ENCODE results near the gene SRSF4.

SRSF4 gene

DNA sequence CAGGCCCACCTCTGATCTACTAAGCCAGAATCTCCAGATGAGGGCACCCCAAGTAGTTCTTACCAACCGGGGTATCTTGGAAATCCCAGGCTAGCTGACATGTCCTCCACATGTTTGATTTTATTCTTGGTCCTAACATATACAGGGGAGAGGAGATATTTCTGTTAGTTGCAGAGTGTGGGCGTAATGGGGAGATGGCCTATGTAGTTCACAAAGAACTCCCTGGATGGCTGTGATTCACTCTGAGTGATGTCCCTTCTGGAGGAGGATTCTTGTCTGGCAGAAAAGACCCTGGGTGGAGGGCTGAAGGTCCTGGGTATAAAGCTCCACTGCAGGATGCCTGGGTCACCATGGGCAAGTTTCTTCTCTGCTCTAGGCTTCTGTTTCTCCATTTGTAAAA is 35.9 kb upstream of the SRSF4 start:
- Histone ChIP-seq H3K9me3 (ENCODE audit: insufficient read depth, low read depth, low read length) (no peaks in the 10 kb centered on the region), H3K27me3 (ENCODE audit: insufficient read depth, low read length) (no peaks in the 10 kb centered on the region), H3K4me1 (ENCODE audit: insufficient read depth, low read length) (peaks cover 6% of the 10 kb centered on the region; the same call in 1 of the 2 replicates), H3K36me3 (ENCODE audit: insufficient read depth, low read depth, low read length) (peaks cover 43% of the 10 kb centered on the region), H3K27ac (ENCODE audit: low read length) (no peak overlapping the region), H3K4me3 (ENCODE audit: low read length) (no peak overlapping the region), H3K9ac (ENCODE audit: low read depth, low read length) (no peak overlapping the region)

DNA sequence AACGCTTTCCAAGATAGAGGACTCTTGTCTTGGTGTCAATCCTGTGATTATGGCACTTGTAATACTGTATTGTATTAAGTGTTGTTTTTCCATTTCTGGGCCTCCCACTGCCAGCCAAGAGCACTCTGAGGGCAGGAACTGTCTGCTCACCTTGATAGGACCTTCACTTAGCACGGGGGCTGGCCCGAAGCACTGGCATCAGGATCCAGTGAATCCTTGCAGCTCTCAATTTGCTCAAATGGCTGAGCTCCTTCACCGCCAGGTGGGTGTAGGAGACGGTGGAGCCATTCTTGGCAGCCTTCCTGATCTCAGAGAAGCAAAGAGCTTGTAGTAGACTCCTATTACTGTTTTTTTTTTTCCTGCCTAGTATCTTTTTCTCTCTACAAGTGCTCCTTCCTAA is 31.4 kb upstream of the SRSF4 start:
- Histone ChIP-seq H3K4me3 (ENCODE audit: low read length) (no peak overlapping the region), H3K36me3 (ENCODE audit: insufficient read depth, low read depth, low read length) (peaks cover 56% of the 10 kb centered on the region), H3K9ac (ENCODE audit: low read depth, low read length) (no peak overlapping the region), H3K4me1 (ENCODE audit: insufficient read depth, low read length) (no peaks in the 10 kb centered on the region), H3K27ac (ENCODE audit: low read length) (no peak overlapping the region), H3K27me3 (ENCODE audit: insufficient read depth, low read length) (no peaks in the 10 kb centered on the region), H3K9me3 (ENCODE audit: insufficient read depth, low read depth, low read length) (no peaks in the 10 kb centered on the region)

DNA sequence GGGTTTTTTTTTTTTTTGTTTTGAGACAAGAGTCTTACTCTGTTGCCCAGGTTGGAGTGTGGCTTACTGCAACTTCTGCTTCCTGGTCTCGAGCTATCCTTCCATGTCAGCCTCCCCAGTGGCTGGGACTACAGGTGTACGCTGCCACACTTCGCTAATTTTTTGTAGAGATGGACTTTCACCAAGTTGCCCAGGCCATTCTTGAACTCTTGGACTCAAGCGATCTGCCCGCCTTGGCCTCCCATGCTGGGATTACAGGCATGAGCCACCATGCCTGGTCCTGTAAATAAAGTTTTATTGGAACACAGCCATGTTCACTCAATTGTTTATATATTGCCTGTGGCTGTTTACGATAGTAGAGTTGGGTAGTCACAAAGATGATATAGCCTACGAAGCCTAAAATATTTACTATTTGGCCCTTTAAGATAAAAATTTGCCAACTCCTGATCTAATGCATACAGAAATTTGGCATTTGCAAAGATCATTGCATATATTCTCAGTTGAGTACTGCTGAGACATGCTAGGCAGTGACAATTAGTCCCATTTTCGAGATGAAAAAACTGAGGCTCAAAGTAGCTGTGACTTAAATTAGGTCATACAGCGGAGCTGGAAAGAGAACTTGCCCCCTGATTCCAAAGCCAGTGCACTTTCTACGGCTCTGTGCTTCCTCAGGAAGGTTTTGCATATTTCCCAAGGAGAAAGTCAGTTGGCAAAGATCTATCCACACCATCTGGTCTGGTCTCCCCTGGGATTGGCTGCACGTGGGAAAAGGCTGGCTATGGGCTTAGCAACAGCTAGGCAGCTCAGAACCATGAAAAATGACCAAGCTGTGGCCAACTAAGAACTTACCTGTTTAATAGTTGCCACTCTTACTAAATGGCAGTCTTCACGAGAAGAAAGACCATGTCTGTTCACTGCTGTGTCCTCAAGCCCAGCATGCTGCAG is 29.7 kb upstream of the SRSF4 start:
- no peaks in the 10 kb centered on the region for H3K27me3 ChIP-seq (ENCODE audit: insufficient read depth, low read length)
- H3K27ac ChIP-seq (ENCODE audit: low read length), result no peak overlapping the region
- H3K9me3 ChIP-seq (ENCODE audit: insufficient read depth, low read depth, low read length), result no peaks in the 10 kb centered on the region
- no peaks in the 10 kb centered on the region for H3K4me1 ChIP-seq (ENCODE audit: insufficient read depth, low read length)
- H3K36me3 ChIP-seq (ENCODE audit: insufficient read depth, low read depth, low read length), result peaks cover 56% of the 10 kb centered on the region
- H3K4me3 ChIP-seq (ENCODE audit: low read length), result no peak overlapping the region
- H3K9ac ChIP-seq (ENCODE audit: low read depth, low read length), result no peak overlapping the region

DNA sequence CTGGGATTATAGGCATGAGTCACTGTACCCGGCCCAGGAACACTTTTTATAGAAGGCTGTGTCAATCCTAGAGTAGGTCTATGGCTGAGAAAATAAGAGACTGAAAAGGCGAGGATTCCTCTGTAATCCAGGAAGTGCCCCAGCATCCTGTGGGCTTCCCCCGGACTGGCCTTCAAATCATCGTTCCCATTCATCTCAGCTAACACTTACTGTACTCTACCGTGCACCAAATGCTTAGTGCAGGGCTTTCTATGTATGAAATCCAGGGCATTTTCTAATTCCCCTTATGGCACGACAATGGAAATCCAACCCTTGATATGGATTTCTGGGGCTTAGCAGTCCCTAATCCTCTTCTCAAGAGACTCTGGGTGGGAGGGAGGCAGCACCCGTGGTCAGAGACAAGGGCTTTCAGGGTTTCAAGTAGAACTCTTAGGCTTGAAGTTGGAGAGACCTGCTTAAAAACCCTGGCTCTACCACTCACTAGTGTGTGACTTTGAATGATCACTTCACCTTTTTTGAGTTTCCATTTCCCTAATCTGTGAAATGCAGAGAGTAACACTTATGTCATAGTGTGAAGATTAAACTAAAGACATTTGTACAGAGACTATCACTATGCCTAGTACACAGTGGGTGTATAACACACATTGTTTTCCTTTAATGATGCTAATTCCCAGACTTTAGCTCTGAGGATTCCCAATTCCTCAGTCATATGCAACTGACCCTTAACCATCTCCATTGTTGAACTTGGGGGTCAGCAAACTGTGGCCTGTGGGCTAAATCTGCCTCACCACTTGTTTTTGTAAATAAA is 28.8 kb upstream of the SRSF4 start:
- no peak overlapping the region for H3K4me3 ChIP-seq (ENCODE audit: low read length)
- no peaks in the 10 kb centered on the region for H3K4me1 ChIP-seq (ENCODE audit: insufficient read depth, low read length)
- peaks cover 56% of the 10 kb centered on the region for H3K36me3 ChIP-seq (ENCODE audit: insufficient read depth, low read depth, low read length)
- no peaks in the 10 kb centered on the region for H3K9me3 ChIP-seq (ENCODE audit: insufficient read depth, low read depth, low read length)
- H3K9ac ChIP-seq (ENCODE audit: low read depth, low read length), result no peak overlapping the region
- H3K27me3 ChIP-seq (ENCODE audit: insufficient read depth, low read length), result no peaks in the 10 kb centered on the region
- no peak overlapping the region for H3K27ac ChIP-seq (ENCODE audit: low read length)

DNA sequence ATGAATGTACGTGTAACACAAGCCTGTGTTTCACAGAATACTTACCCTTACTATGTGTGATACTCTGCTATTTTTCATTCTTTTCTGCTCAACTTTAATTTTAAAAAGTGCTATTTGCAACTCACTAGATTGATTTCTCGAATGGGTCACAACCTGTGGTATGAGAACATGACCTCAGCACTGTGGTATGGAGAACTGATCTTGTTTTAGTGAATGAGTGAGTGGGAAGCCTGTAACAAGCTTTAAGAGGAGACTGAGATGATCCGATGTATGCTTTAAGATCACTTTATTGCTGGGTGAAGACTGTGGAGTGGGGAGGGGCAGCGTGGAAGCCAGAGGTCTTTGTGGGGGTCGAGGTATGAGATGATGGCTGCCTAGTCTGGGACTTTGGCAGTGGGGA is 27.5 kb upstream of the SRSF4 start:
- Histone ChIP-seq H3K27ac (ENCODE audit: low read length) (no peak overlapping the region), H3K9ac (ENCODE audit: low read depth, low read length) (no peak overlapping the region), H3K27me3 (ENCODE audit: insufficient read depth, low read length) (no peaks in the 10 kb centered on the region), H3K4me3 (ENCODE audit: low read length) (no peak overlapping the region), H3K9me3 (ENCODE audit: insufficient read depth, low read depth, low read length) (no peaks in the 10 kb centered on the region), H3K4me1 (ENCODE audit: insufficient read depth, low read length) (no peaks in the 10 kb centered on the region), H3K36me3 (ENCODE audit: insufficient read depth, low read depth, low read length) (peaks cover 51% of the 10 kb centered on the region)

DNA sequence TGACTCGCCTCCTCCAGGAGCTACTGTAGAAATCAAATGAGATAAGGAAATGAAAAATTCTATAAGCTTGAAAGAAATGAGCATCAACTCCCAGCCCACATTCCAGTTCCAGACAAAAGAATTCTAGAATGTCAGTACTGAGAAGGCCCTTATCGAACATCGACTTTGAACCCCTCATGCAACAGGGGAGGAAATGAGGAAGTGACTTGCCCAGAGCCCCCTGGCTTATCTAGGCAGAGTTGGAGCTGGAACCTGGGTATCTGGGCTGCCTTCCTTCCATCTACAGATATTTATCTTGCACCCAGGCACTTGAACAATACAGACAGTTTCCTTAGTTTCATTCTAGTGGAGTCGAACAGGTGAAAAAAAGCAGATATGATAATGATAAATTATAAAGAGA is 26.7 kb upstream of the SRSF4 start:
- H3K4me1 ChIP-seq (ENCODE audit: insufficient read depth, low read length), result no peaks in the 10 kb centered on the region
- H3K36me3 ChIP-seq (ENCODE audit: insufficient read depth, low read depth, low read length), result peaks cover 47% of the 10 kb centered on the region
- H3K27ac ChIP-seq (ENCODE audit: low read length), result no peak overlapping the region
- H3K9ac ChIP-seq (ENCODE audit: low read depth, low read length), result no peak overlapping the region
- no peaks in the 10 kb centered on the region for H3K27me3 ChIP-seq (ENCODE audit: insufficient read depth, low read length)
- no peak overlapping the region for H3K4me3 ChIP-seq (ENCODE audit: low read length)
- no peaks in the 10 kb centered on the region for H3K9me3 ChIP-seq (ENCODE audit: insufficient read depth, low read depth, low read length)

DNA sequence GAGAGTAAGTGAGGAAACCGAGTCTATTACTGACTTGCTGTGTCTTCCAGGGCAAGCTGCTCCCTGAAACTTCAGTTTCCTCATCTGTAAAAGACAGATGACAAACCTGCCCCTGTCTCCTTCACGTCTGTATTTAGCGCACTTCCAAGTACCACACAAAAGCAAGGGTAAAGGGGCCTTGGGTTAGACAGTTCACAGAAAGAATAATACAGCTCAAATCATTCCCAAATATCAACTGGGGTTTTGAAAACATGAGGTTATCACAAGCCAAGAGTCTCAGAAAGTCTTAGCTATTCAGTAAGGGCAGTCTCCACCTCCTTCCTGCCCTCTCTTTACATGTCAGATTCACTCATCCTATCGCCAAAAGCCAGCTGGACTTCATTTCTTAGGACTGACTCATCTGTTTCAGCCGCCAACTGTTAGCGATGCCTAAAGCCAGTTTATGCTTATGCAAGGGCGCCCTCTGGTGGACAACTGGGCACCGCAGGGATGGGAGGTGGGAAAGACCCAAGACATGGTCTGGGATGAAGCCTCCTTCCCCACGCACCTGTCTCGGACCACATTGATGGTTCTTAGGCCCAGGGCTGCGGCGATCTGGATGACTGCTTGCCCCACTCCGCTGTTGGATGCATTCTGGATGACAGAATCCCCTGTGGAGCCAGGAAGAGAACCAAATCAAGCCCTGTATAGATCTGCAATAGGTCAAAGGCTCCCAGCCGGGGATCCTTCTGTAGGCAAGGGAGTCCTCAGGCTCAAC is 21.1 kb upstream of the SRSF4 start:
- peaks cover 7% of the 10 kb centered on the region; the same call in 1 of the 2 replicates for H3K4me1 ChIP-seq (ENCODE audit: insufficient read depth, low read length)
- no peak overlapping the region for H3K9ac ChIP-seq (ENCODE audit: low read depth, low read length)
- H3K4me3 ChIP-seq (ENCODE audit: low read length), result no peak overlapping the region
- H3K36me3 ChIP-seq (ENCODE audit: insufficient read depth, low read depth, low read length), result peaks cover 52% of the 10 kb centered on the region
- H3K27ac ChIP-seq (ENCODE audit: low read length), result no peak overlapping the region
- no peaks in the 10 kb centered on the region for H3K9me3 ChIP-seq (ENCODE audit: insufficient read depth, low read depth, low read length)
- H3K27me3 ChIP-seq (ENCODE audit: insufficient read depth, low read length), result no peaks in the 10 kb centered on the region

DNA sequence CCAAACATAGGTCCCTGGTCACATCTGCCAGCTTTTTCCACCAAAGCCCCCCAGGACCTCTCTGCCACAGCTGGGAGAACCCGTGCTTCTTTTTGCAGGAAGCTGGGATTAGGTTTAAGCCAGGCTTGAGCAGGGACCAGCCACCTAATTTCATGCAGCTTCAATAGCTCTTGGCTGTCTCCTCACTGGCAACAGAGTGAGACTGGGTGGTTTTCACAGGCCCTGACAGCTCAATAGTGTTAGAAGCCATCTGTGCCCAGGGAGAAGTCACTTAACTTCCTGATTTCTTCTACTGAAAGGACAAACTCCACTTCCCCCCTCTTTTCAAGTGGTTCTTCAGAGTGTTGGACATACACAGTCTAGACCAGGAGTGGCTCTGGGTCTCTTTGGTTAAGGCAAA is 20.4 kb upstream of the SRSF4 start:
- H3K36me3 ChIP-seq (ENCODE audit: insufficient read depth, low read depth, low read length), result peaks cover 52% of the 10 kb centered on the region
- no peak overlapping the region for H3K27ac ChIP-seq (ENCODE audit: low read length)

DNA sequence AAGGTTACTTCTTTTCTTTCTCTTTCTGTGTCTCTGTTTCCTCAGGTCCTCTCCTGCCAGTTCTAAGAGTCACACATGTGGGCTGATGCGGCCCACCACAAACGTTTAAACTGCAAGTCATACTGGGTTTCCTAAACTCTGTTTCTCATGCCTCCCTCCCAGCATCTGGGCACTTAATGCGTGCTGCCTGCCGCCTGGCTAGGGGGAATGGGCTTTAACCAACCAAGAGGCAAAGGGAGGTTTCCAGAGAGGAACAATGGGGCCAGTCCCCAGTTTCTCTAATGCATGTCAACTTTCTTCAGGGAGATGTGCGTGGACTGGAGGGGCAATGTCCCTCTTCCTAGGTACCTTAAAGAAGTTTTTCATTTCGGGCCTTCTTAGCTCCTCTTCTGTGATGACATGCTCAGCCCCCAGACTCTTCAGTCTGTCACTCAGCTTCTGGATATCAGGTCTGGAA is 19.9 kb upstream of the SRSF4 start:
- H3K4me3 ChIP-seq (ENCODE audit: low read length), result no peak overlapping the region
- no peaks in the 10 kb centered on the region for H3K9me3 ChIP-seq (ENCODE audit: insufficient read depth, low read depth, low read length)
- H3K27ac ChIP-seq (ENCODE audit: low read length), result no peak overlapping the region
- peaks cover 50% of the 10 kb centered on the region for H3K36me3 ChIP-seq (ENCODE audit: insufficient read depth, low read depth, low read length)
- H3K9ac ChIP-seq (ENCODE audit: low read depth, low read length), result no peak overlapping the region
- H3K4me1 ChIP-seq (ENCODE audit: insufficient read depth, low read length), result peaks cover 7% of the 10 kb centered on the region; the same call in 1 of the 2 replicates
- H3K27me3 ChIP-seq (ENCODE audit: insufficient read depth, low read length), result no peaks in the 10 kb centered on the region

More for the DNA sequence above, 20.4 kb upstream of the SRSF4 start:
- Histone ChIP-seq H3K27me3 (ENCODE audit: insufficient read depth, low read length) (no peaks in the 10 kb centered on the region), H3K9me3 (ENCODE audit: insufficient read depth, low read depth, low read length) (no peaks in the 10 kb centered on the region), H3K9ac (ENCODE audit: low read depth, low read length) (no peak overlapping the region), H3K4me1 (ENCODE audit: insufficient read depth, low read length) (peaks cover 7% of the 10 kb centered on the region; the same call in 1 of the 2 replicates), H3K4me3 (ENCODE audit: low read length) (no peak overlapping the region)

DNA sequence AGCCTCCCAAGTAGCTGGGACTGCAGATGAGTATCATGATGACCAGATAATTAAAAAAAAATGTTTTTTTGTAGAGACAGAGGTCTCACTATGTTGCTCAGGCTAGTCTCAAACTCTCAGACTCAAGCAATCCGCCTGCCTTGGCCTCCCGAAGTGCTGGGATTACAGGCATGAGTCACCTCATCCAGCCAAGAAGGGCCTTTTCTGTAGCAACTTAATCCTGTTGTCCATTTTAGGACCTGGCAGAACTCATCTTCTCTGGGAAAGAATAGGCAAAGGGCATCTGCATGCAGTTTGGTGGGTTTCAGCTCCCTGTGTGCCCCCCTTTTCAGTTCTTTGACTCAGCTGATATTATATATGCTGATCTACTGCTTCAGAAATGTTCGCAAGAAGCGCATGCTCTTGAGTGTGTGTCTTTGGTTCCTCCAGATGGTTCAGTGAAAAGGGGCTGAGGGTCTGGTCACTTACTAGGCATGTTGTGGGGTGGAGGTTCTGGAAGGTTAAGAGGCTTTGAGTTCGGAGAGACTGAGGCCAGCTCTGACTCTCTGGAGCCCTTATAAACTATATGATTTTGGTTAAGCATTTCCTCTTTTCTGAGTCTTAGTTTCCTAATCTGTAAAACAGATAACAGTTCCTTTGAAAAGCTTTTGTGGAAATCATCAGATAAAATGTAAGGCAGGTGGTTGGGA is 19.4 kb upstream of the SRSF4 start:
- H3K36me3 ChIP-seq (ENCODE audit: insufficient read depth, low read depth, low read length), result peaks cover 44% of the 10 kb centered on the region
- no peaks in the 10 kb centered on the region for H3K27me3 ChIP-seq (ENCODE audit: insufficient read depth, low read length)
- no peak overlapping the region for H3K27ac ChIP-seq (ENCODE audit: low read length)
- H3K9ac ChIP-seq (ENCODE audit: low read depth, low read length), result no peak overlapping the region
- no peaks in the 10 kb centered on the region for H3K9me3 ChIP-seq (ENCODE audit: insufficient read depth, low read depth, low read length)
- no peak overlapping the region for H3K4me3 ChIP-seq (ENCODE audit: low read length)
- H3K4me1 ChIP-seq (ENCODE audit: insufficient read depth, low read length), result peaks cover 7% of the 10 kb centered on the region; the same call in 1 of the 2 replicates

DNA sequence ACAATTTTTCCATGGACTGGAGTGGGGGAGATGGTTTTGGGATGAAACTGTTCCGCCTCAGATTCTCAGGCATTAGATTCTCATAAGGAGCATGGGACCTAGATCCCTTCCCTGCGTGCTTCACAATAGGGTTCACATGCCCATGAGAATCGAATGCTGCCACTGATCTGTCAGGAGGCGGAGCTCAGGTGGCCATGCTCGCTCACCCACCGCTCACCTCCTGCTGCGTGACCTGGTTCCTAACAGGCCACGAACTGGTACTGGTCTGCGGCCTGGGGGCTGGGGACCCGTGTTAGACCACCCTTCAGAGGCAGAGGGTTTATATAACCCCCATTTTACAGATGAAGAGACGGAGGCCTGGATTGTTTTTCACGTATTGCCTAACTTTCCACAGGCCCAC is 16.3 kb upstream of the SRSF4 start:
- Histone ChIP-seq H3K9me3 (ENCODE audit: insufficient read depth, low read depth, low read length) (no peaks in the 10 kb centered on the region), H3K27ac (ENCODE audit: low read length) (no peak overlapping the region), H3K36me3 (ENCODE audit: insufficient read depth, low read depth, low read length) (peaks cover 51% of the 10 kb centered on the region), H3K4me3 (ENCODE audit: low read length) (no peak overlapping the region), H3K27me3 (ENCODE audit: insufficient read depth, low read length) (no peaks in the 10 kb centered on the region), H3K9ac (ENCODE audit: low read depth, low read length) (no peak overlapping the region), H3K4me1 (ENCODE audit: insufficient read depth, low read length) (peaks cover 7% of the 10 kb centered on the region; the same call in 1 of the 2 replicates)

Measured in iPS-20b (cell line).